ENCODE data around the gene PLEKHO1.
A peak's percentile ranks its signal among the peaks of the same experiment; 100 is the strongest.
"Not testable (repeated sequence)": the region's sequence is repeated elsewhere in the genome, so short reads cannot be mapped to it uniquely, and the experiment has no call there.

The PLEKHO1 gene

GRCh38 chr1:150149271-150150132 lies at the start of gene PLEKHO1:
PLEKHO1 (plus strand) TSS chr1:150149916; CDS start chr1:150150258, 342 bp downstream.
- peak; percentile 91 to 95 (median 94) for DNase-seq

GRCh38 chr1:150102986-150103385 lies 46.7 kb upstream of the PLEKHO1 start:
- DNase-seq, result no peak

- DNase-seq, result no peak
Observed at GRCh38 chr1:150106341-150106740, 43.4 kb upstream of the PLEKHO1 start.

- peak; percentile 2 to 27 (median 21) for DNase-seq
Observed at GRCh38 chr1:150109586-150109985, 40.1 kb upstream of the PLEKHO1 start.

- DNase-seq, result no peak
Observed at GRCh38 chr1:150110116-150110515, 39.6 kb upstream of the PLEKHO1 start.

GRCh38 chr1:150111670-150112069 lies 38.0 kb upstream of the PLEKHO1 start:
- no peak for DNase-seq

- no peak for DNase-seq
Observed at GRCh38 chr1:150115121-150115520, 34.6 kb upstream of the PLEKHO1 start.

- DNase-seq, result peak in 1 of 3 donors; percentile 27
Observed at GRCh38 chr1:150118716-150119115, 31.0 kb upstream of the PLEKHO1 start.

GRCh38 chr1:150121236-150121862 lies 28.4 kb upstream of the PLEKHO1 start:
- DNase-seq, result no peak

GRCh38 chr1:150126811-150127210 lies 22.9 kb upstream of the PLEKHO1 start:
- no peak for DNase-seq

GRCh38 chr1:150127464-150127863 lies 22.3 kb upstream of the PLEKHO1 start:
- DNase-seq, result no peak

GRCh38 chr1:150127868-150128267 lies 21.8 kb upstream of the PLEKHO1 start:
- no peak for DNase-seq

GRCh38 chr1:150132372-150132771 lies 17.3 kb upstream of the PLEKHO1 start:
- no peak for DNase-seq

GRCh38 chr1:150134537-150134936 lies 15.2 kb upstream of the PLEKHO1 start:
- DNase-seq, result no peak

- not testable (repeated sequence) for DNase-seq
Observed at GRCh38 chr1:150135400-150135799, 14.3 kb upstream of the PLEKHO1 start.

GRCh38 chr1:150138044-150138443 lies 11.7 kb upstream of the PLEKHO1 start:
- DNase-seq, result no peak

GRCh38 chr1:150141452-150141851 lies 8.3 kb upstream of the PLEKHO1 start:
- peak; percentile 81 to 93 (median 92) for DNase-seq

- no peak for DNase-seq
Observed at GRCh38 chr1:150142083-150142482, 7.6 kb upstream of the PLEKHO1 start.

GRCh38 chr1:150144606-150145005 lies 5.1 kb upstream of the PLEKHO1 start:
- no peak for DNase-seq

GRCh38 chr1:150146016-150146415 lies 3.7 kb upstream of the PLEKHO1 start:
- DNase-seq, result peak in 1 of 3 donors; percentile 14

GRCh38 chr1:150146849-150147542 lies 2.7 kb upstream of the PLEKHO1 start:
- DNase-seq, result peak in 1 of 3 donors; percentile 16

- DNase-seq, result peak in 2 of 3 donors; percentile 18 to 19
Observed at GRCh38 chr1:150148837-150149270, 862 bp upstream of the PLEKHO1 start.
